Measurements from ENCODE around the gene HOXC4. TPM values are rescaled to one million over a fixed set of nuclear protein-coding genes. Genes with fewer than 3 reads are reported as not detected.

Gene HOXC4
- total RNA-seq, 2 experiments from 2014 or later, result not detected

- CTCF ChIA-PET, result interaction anchor here (0.8 to 6.3 kb wide), 11 partner anchors 11 to 211 kb away, joined by 3 to 59 read pairs (median 7); partner anchors contain the start of genes HOXC5 and SMUG1
- Mint-ChIP-seq H3K4me1 (ENCODE audit: low read depth) (peaks cover 32% of the 10 kb centered on the region), H3K4me3 (no peak overlapping the region), H3K36me3 (ENCODE audit: low read depth) (no peaks in the 10 kb centered on the region), H3K27me3 (peaks cover 100% of the 10 kb centered on the region), H3K9me3 (no peaks in the 10 kb centered on the region), H3K27ac (no peak overlapping the region)
- Histone ChIP-seq H3K36me3 (ENCODE audit: insufficient read depth, low read length) (no peaks in the 10 kb centered on the region), H3K9me3 (ENCODE audit: control insufficient read depth in 1 of 2, insufficient read depth in 1 of 2, low read length in 2 of 2) (peaks cover 0 to 49% of the 10 kb centered on the region in 2 experiments), H3K27me3 (ENCODE audit: control insufficient read depth in 1 of 2, insufficient read depth in 2 of 2, low read length in 2 of 2) (peaks cover 91 to 96% of the 10 kb centered on the region in 2 experiments), H3K4me1 (ENCODE audit: insufficient read depth, low read length) (peaks cover 49% of the 10 kb centered on the region), H3K4me3 (ENCODE audit: low read length) (no peak overlapping the region), H3K27ac (ENCODE audit: low read depth in 1 of 2, low read length in 2 of 2) (no peak overlapping the region)
- ATAC-seq (ENCODE audit: poor library complexity) (no peak), DNase-seq (no peak)
- POLR2A ChIA-PET, result interaction anchor here (0.8 to 1.3 kb wide), 3 partner anchors 48 to 196 kb away, joined by 3 to 4 read pairs (median 4); no protein-coding TSS in a partner anchor
- intact Hi-C loops (cut with DNase I, micrococcal nuclease), result loop anchor here (5.0 to 10.0 kb wide), 3 partner anchors 360 to 377 kb away; partner anchors contain the start of genes GPR84 (in 1 of the 2) and ZNF385A (in 1 of the 2)
- TF ChIP-seq, protein P1, sequence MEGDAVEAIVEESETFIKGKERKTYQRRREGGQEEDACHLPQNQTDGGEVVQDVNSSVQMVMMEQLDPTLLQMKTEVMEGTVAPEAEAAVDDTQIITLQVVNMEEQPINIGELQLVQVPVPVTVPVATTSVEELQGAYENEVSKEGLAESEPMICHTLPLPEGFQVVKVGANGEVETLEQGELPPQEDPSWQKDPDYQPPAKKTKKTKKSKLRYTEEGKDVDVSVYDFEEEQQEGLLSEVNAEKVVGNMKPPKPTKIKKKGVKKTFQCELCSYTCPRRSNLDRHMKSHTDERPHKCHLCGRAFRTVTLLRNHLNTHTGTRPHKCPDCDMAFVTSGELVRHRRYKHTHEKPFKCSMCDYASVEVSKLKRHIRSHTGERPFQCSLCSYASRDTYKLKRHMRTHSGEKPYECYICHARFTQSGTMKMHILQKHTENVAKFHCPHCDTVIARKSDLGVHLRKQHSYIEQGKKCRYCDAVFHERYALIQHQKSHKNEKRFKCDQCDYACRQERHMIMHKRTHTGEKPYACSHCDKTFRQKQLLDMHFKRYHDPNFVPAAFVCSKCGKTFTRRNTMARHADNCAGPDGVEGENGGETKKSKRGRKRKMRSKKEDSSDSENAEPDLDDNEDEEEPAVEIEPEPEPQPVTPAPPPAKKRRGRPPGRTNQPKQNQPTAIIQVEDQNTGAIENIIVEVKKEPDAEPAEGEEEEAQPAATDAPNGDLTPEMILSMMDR (IDR thresholded peaks at IDR 0.05), result no peak
These were observed 48.6 kb upstream of the HOXC4 start for GRCh38 chr12:54004841-54005530.

- TF ChIP-seq, protein P1 (IDR thresholded peaks at IDR 0.05), result no peak
- peaks cover 0 to 50% of the 10 kb centered on the region in 2 experiments for H3K9me3 ChIP-seq (ENCODE audit: control insufficient read depth in 1 of 2, insufficient read depth in 1 of 2, low read length in 2 of 2)
- DNase-seq, result no peak
- no peak overlapping the region for H3K27ac ChIP-seq (ENCODE audit: low read depth in 1 of 2, low read length in 2 of 2)
- peaks cover 44% of the 10 kb centered on the region for H3K4me1 ChIP-seq (ENCODE audit: insufficient read depth, low read length)
- intact Hi-C loops (cut with DNase I, micrococcal nuclease), result loop anchor here (5.0 to 10.0 kb wide), 3 partner anchors 359 to 377 kb away; partner anchors contain the start of genes GPR84 (in 1 of the 2) and ZNF385A (in 1 of the 2)
- Mint-ChIP-seq H3K36me3 (ENCODE audit: low read depth) (no peaks in the 10 kb centered on the region), H3K9me3 (no peaks in the 10 kb centered on the region), H3K27ac (no peak overlapping the region), H3K4me1 (ENCODE audit: low read depth) (peaks cover 34% of the 10 kb centered on the region), H3K4me3 (no peak overlapping the region), H3K27me3 (peaks cover 100% of the 10 kb centered on the region)
- peaks cover 93 to 96% of the 10 kb centered on the region in 2 experiments for H3K27me3 ChIP-seq (ENCODE audit: control insufficient read depth in 1 of 2, insufficient read depth in 2 of 2, low read length in 2 of 2)
- H3K4me3 ChIP-seq (ENCODE audit: low read length), result no peak overlapping the region
- no peaks in the 10 kb centered on the region for H3K36me3 ChIP-seq (ENCODE audit: insufficient read depth, low read length)
- ChIA-PET CTCF (interaction anchor here (0.6 to 6.3 kb wide), 18 partner anchors 7 to 211 kb away, joined by 3 to 59 read pairs (median 6); partner anchors contain the start of genes HOXC10, HOXC4, HOXC5 and SMUG1), POLR2A (interaction anchor here (0.8 to 1.7 kb wide), 6 partner anchors 11 to 320 kb away, joined by 3 to 8 read pairs (median 4); partner anchors contain the start of genes COPZ1 and SMUG1)
- no peak for ATAC-seq (ENCODE audit: poor library complexity)
These were observed 48.1 kb upstream of the HOXC4 start for GRCh38 chr12:54005531-54005852.

DNA sequence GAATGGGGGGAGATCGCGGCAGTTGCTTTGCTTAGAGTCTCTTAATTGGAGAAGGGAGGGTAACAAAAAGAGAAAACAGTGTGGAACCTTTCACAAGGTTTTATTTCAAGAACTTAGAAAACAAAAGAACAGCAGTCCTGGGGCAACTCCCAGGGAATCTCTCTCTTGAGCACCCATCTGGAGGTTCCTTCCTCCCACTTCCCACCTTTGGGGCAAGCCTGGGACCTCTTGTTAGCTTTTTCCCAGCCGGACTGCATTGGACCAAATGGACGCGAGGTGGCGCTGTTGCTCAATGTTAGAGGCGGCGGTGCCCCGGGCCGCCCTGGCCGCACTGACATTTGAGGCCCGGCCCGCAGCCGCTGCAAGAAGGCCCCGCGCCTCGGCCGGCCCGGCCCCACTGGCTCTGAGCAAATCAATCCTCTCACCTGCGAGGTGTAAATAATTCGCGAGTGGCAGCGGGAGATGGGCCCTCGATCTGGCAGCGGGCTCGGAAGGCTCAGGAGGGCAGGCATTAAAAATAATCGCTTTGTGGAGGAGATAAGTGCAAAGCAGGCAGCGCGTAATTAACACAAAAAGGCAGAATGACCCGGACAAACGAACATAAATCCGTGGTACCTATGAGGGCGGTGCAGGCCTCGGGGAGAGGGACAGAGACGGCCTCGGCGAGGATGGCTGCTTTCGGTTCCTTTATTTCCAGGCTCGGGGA lies 47.6 kb upstream of the HOXC4 start:
- peak; percentile 80 for ATAC-seq (ENCODE audit: poor library complexity)
- H3K4me1 ChIP-seq (ENCODE audit: insufficient read depth, low read length), result peaks cover 40% of the 10 kb centered on the region
- Mint-ChIP-seq H3K4me1 (ENCODE audit: low read depth) (peaks cover 37% of the 10 kb centered on the region), H3K9me3 (no peaks in the 10 kb centered on the region), H3K27ac (no peak overlapping the region), H3K4me3 (peak overlapping the region; percentile 84), H3K27me3 (peaks cover 100% of the 10 kb centered on the region), H3K36me3 (ENCODE audit: low read depth) (no peaks in the 10 kb centered on the region)
- H3K27ac ChIP-seq (ENCODE audit: low read depth in 1 of 2, low read length in 2 of 2), result no peak overlapping the region
- H3K27me3 ChIP-seq (ENCODE audit: control insufficient read depth in 1 of 2, insufficient read depth in 2 of 2, low read length in 2 of 2), result peaks cover 93 to 96% of the 10 kb centered on the region in 2 experiments
- peak overlapping the region; percentile 50 for H3K4me3 ChIP-seq (ENCODE audit: low read length)
- ChIA-PET POLR2A (interaction anchor here (0.8 to 1.7 kb wide), 7 partner anchors 10 to 319 kb away, joined by 3 to 8 read pairs (median 4); partner anchors contain the start of genes COPZ1 and SMUG1), CTCF (interaction anchor here (0.6 to 6.3 kb wide), 18 partner anchors 8 to 210 kb away, joined by 3 to 59 read pairs (median 6); partner anchors contain the start of genes HOXC10, HOXC4, HOXC5 and SMUG1)
- intact Hi-C loops (cut with DNase I, micrococcal nuclease), result loop anchor here (1.0 to 10.0 kb wide), 7 partner anchors 185 to 376 kb away; partner anchors contain the start of genes GPR84 (in 1 of the 2) and ZNF385A (in 1 of the 2)
- TF ChIP-seq, protein P1 (IDR thresholded peaks at IDR 0.05), result peak; percentile 93
- no peaks in the 10 kb centered on the region for H3K36me3 ChIP-seq (ENCODE audit: insufficient read depth, low read length)
- DNase-seq, result peak; percentile 68 to 91 (median 81)
- peaks cover 0 to 45% of the 10 kb centered on the region in 2 experiments for H3K9me3 ChIP-seq (ENCODE audit: control insufficient read depth in 1 of 2, insufficient read depth in 1 of 2, low read length in 2 of 2)

All from CD4-positive, alpha-beta T cell (primary cell).